SH-SY5Y (cell line): ENCODE measurements around the gene RPL27A.

Experiments
- GATA2 ChIP-seq: IDR thresholded peaks from 2 replicates; pipeline ENCODE4 v1.6.1; 2011; ENCODE audit warnings: mild to moderate bottlenecking, low read depth, low read length
- GATA3 ChIP-seq: IDR thresholded peaks from 2 replicates; pipeline ENCODE4 v1.6.1; 2011; ENCODE audit warnings: low read depth, mild to moderate bottlenecking, low read length, moderate library complexity

- TF ChIP-seq GATA2 = no peak
- no peak for TF ChIP-seq GATA3
These were observed 8.1 kb downstream of the RPL27A start for GRCh38 chr11:8690374-8691342.
